TTC549 (cell line): ENCODE results near the gene STIP1.

Experiments used
- FAIRE-seq: peaks from 2 replicates; lab custom pipeline; 2012; peaks lifted over from hg19 to GRCh38; lab: Jason Lieb, UNC

STIP1 gene

GRCh38 chr11:64202992-64203391 is 17.0 kb downstream of the STIP1 start:
- no peak for FAIRE-seq

DNA sequence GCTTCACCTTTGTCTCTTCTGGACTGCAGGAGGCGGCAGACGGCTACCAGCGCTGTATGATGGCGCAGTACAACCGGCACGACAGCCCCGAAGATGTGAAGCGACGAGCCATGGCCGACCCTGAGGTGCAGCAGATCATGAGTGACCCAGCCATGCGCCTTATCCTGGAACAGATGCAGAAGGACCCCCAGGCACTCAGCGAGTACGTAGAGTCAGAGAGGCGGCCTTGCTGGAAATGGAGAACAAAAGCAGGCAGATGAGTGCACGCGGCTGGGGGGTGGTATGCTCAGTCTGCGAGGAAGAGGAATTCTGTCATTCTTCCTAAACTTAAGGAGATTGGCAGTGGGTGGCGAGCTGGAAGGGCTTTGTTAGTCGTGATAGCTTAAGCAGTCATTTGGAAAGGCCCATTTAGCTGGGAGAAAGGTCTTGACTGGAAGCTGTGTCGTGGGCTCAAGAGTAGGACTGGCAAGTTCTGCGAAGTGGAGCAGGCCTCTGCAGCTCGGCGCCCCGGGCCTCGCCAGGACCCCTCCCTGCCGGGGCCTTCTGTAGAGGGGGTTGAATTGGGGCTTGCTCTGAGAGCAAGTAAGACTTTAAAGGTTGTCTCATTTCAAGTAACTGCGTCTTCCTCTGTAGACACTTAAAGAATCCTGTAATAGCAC is 17.6 kb downstream of the STIP1 start:
- no peak for FAIRE-seq

GRCh38 chr11:64204080-64204440 is 18.1 kb downstream of the STIP1 start:
- no peak for FAIRE-seq

DNA sequence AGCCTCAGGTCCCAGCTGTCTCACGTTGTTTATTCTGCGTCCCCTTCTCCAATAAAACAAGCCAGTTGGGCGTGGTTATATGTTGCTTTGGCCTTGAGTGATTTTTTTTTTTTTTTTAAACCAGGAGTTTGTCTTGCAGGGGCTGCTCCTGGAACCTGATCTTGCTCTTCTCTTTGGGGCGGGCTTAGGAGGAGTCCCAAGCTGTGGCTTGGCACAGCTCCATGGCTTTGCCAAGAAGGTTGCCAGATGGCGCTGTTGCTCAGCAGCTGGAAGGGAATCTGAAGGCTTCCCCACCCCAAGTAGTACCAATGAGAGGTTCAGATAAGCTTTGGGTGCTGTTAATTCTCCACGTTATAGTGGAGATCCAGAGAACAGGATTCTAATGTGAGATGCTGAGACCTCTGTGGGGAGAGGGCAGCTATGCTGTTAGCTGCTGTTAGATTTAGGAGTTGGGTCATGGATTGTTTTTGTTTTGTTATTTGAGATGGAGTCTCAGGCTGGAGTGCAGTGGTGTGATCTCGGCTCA is 18.6 kb downstream of the STIP1 start:
- no peak for FAIRE-seq

GRCh38 chr11:64206457-64207255 is 20.7 kb downstream of the STIP1 start, which contains the start of gene FERMT3:
TSS of gene FERMT3 (plus strand) at chr11:64206721. CDS start at chr11:64207365, 644 bp downstream.
- FAIRE-seq, result no peak

DNA sequence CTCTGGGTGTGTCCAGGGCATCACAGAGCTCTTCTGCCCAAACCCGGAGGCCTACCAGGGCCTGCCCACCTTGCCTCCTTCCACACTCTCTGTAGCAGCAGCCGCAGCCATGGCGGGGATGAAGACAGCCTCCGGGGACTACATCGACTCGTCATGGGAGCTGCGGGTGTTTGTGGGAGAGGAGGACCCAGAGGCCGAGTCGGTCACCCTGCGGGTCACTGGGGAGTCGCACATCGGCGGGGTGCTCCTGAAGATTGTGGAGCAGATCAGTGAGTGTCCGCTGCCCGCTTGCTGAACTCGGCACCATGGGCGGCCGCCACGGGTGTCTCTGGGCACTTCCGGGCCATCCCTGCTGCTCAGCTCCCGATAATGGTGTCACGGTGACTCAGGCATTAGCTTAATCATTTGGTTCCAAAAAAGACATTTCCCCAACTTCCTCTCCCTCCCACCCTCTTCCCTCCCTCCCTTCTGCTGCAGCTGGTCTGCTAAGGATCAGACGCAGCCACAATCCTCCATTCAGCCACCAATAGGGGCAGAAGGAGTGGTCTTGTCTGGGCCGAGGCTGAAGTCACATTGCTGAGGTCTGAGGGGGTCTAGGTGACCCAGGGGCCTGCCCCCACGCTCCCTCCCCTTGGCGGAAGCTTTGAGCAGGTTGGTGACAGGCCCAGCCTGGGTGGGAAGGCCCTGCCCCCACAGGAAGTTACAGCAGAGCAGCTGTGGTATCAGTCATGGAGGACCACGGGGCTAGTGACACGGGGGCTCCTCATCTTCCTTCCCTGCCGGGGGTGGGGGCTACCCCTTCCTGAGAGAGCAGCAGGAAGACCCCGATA is 21.5 kb downstream of the STIP1 start:
- FAIRE-seq, result no peak

DNA sequence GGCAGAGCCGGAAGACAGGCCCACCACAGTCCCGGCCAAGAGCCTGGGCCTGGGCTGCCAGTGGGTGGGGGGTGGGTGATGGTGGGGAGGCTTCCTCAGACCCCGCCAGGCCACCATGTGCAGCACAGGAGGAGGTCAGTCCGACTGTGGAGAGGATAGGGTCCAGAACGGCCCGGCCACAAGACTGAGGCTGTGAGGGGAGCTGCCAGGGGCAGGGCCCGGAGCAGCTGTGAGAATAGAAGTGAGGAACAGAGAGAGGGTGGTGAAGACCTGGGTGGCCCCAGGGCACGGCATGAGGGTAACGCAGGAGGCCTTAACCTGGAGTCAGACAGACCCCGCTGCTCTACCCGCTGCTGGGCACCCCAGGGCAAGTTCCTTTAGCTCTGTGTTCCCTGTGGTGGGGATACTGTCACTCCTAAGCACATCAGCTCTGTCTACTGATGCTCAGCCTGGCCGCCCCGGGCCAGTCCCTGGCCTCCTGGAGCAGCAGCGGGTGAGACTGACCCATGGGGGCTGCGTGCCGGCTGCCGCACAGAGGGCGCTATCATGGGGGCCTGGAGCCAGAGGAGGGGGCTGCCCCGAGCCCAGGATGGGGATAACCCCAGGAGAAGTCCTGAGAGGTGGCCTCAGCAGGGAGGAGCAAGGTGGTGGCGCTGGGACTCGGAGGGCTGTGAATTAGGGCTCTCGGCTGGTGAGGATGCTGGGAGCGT is 22.3 kb downstream of the STIP1 start:
- no peak for FAIRE-seq

DNA sequence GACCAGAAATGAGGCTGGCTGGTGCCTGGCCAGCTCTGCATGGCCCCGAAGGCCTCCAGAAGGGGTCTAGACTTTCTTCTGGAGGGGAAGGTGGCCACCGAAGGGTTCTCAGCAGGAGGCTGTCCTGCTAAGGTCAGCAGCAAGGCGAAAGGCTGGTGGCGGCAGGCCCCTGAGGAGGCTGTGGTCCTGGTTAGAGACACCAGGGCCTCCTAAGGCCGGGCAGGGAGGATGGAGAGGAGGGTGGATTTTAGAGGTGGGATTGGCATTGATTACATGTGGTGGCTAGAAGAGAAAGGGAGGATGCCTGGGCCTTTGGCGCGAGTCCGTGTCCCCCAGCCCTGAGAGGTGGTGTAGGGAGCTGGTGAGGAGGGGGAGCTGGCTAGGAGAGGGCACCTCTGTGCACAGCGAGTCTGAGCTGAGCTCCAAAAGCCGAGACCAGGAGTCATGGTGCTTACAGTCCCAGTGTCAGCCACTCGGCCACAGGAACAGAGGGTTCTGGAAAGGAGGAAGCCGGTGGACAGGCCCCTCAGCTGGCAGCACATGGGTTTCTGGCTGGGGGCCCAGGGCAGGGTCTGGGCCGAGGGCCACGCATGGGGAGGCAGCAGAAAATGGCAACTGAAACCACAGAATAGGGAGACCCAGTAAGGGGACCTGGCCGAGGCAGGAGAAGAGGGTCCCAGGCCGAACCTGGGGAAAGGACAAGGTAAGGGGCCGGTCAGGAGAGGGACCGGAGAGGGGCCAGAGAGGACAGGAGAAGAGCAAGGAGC is 23.0 kb downstream of the STIP1 start:
- no peak for FAIRE-seq

DNA sequence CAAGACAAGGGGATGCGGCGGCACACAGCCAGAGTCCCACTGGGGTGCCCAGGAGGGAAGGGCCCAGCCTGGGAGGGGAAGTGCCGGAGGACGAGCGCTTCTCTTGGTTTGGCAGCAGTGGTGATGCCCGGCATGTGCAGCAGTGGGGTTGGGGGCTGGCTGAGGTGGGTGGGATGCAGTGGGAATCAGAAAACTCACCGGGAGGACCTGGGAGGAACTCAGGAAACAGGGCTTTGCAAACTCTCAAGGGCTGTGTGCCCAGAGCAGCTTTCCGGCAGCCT is 23.5 kb downstream of the STIP1 start:
- no peak for FAIRE-seq

- FAIRE-seq, result no peak
These were observed 24.5 kb downstream of the STIP1 start for GRCh38 chr11:64210301-64211020.

DNA sequence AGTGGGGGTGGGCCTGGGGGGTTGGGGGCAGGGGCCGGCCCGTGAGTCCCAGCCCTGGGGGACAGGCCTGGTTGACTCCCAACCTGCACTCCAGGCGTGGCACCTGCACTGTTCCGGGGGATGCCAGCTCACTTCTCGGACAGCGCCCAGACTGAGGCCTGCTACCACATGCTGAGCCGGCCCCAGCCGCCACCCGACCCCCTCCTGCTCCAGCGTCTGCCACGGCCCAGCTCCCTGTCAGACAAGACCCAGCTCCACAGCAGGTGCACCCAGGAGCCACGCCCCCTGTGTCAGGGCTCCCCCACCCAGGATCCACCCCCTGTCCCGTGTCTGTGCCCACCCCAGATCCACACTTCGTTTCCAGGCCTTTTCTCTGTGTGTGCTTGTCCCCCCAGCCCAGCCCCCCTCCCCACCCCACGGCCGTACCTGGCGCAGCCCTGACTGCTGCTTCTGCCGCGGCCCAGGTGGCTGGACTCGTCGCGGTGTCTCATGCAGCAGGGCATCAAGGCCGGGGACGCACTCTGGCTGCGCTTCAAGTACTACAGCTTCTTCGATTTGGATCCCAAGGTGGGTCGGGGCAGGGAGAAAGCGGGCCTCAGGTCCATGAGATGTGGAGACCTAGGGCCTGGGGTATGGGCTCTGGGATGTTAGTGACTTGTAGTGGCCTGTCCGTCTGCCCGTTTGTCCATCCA is 25.4 kb downstream of the STIP1 start:
- no peak for FAIRE-seq

DNA sequence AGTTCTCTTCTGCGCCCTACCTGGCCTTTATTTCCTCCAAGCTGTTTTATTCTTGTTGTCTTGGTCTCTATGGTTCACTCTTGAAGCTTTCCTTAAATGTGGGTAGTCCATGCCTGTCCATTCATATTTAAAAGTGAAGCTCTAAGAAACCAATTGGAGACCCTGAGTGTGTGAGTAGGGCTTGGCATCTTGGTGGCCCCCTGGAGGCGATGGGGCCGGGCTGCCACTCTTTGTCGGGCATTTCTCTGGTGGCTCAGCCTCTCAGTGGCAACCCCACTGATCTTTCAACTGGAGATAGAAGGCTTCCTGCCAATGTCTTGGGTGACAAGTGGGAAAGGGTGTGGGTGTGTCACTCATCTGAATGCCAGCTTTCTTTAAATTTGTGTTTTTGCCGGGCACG is 30.9 kb downstream of the STIP1 start:
- FAIRE-seq, result no peak

GRCh38 chr11:64218628-64219353 is 32.8 kb downstream of the STIP1 start:
- FAIRE-seq, result no peak

GRCh38 chr11:64219354-64219684 is 33.3 kb downstream of the STIP1 start:
- FAIRE-seq, result no peak

DNA sequence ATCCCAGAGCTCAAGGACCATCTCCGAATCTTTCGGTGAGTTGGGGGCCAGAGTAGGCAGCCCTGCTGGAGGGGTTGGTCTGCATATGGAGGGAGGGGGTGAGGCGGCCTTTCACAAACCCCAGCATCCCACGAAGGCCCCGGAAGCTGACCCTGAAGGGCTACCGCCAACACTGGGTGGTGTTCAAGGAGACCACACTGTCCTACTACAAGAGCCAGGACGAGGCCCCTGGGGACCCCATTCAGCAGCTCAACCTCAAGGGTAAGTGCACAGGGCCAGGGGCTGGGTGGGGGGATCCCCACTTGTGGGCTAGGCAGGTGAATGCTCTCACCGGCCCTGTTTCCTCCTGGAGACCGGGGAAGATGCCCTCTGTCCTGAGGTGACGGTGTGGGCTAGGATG is 33.8 kb downstream of the STIP1 start:
- no peak for FAIRE-seq

DNA sequence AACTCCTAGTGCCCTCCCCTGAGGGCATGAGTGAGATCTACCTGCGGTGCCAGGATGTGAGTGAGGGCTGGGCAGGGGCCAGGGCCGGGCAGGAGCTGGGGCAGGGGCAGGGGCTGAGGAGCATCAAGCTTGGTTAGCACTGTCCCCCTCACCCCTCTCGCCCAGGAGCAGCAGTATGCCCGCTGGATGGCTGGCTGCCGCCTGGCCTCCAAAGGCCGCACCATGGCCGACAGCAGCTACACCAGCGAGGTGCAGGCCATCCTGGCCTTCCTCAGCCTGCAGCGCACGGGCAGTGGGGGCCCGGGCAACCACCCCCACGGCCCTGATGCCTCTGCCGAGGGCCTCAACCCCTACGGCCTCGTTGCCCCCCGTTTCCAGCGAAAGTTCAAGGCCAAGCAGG is 34.3 kb downstream of the STIP1 start:
- FAIRE-seq, result no peak

DNA sequence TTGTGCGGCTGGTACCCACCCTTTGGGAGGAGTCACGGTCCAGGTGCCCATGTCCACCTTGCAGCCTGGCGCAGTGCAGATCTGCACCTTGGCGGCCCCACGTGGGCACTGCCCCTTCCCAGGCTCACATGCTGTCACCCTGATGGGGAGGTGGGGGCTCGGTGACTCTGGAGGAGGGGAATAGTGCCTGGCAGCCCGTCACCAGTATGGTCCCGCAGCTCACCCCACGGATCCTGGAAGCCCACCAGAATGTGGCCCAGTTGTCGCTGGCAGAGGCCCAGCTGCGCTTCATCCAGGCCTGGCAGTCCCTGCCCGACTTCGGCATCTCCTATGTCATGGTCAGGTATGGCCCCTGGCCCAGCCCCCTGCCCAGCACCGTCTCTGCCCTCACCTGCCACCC is 34.8 kb downstream of the STIP1 start:
- no peak for FAIRE-seq

DNA sequence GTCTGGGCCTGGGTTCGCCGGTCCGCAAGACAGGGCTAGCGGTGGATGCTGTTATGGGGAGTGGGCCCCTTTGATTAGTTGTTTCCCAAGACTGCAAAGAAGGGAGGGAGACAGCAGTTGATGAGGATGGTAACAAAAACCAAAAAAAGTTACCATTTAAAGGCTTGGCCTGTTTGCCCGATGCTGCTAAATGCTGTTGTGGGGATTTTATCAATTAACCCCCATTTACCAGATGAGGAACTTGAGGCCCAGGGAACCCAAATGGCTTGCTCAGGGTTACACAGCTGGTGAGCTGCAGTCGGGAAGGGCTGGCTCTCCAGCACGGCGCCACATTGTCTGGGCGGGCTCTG is 36.7 kb downstream of the STIP1 start:
- FAIRE-seq, result no peak

DNA sequence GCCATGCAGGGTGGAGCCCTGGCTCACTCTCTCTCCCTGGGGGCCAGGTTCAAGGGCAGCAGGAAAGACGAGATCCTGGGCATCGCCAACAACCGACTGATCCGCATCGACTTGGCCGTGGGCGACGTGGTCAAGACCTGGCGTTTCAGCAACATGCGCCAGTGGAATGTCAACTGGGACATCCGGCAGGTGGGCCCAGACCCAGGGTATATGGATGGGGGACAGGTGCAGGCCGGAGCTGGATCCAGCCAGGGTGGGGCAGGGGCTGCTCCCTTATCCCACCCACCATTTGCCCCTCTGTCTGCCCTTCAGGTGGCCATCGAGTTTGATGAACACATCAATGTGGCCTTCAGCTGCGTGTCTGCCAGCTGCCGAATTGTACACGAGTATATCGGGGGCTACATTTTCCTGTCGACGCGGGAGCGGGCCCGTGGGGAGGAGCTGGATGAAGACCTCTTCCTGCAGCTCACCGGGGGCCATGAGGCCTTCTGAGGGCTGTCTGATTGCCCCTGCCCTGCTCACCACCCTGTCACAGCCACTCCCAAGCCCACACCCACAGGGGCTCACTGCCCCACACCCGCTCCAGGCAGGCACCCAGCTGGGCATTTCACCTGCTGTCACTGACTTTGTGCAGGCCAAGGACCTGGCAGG is 37.2 kb downstream of the STIP1 start:
- FAIRE-seq, result no peak
